AG09319 (cell line): ENCODE data around the gene KRTAP10-1.

Experiments
- DNase-seq: peaks from one replicate; pipeline ENCODE4 v3.0.0-alpha.2; 2010; ENCODE audit warnings: low read depth; ENCODE audit errors: extremely low read depth
- CTCF ChIP-seq: IDR thresholded peaks from 2 replicates; pipeline ENCODE4 v1.5.1; 2011; ENCODE audit warnings: low read depth, mild to moderate bottlenecking, inconsistent platforms, low read length, moderate library complexity

KRTAP10-1 gene

GRCh38 chr21:44519346-44520325 lies 20.4 kb downstream of the KRTAP10-1 start:
- no peak for DNase-seq
- no peak for TF ChIP-seq CTCF

GRCh38 chr21:44518686-44519085 lies 21.3 kb downstream of the KRTAP10-1 start:
- no peak for DNase-seq
- no peak for TF ChIP-seq CTCF

GRCh38 chr21:44517175-44517899 lies 22.7 kb downstream of the KRTAP10-1 start:
- no peak for DNase-seq
- no peak for TF ChIP-seq CTCF

- no peak for TF ChIP-seq CTCF
- no peak for DNase-seq
Measured at GRCh38 chr21:44516828-44517174, 23.2 kb downstream of the KRTAP10-1 start.

GRCh38 chr21:44516342-44516741 lies 23.7 kb downstream of the KRTAP10-1 start:
- DNase-seq: no peak
- no peak for TF ChIP-seq CTCF

GRCh38 chr21:44515359-44516165 lies 24.4 kb downstream of the KRTAP10-1 start:
- no peak for TF ChIP-seq CTCF
- no peak for DNase-seq
